Ascending aorta (tissue), 2 donors: Measurements from ENCODE around the gene BACE2. TPM values are rescaled to one million over a fixed set of nuclear protein-coding genes. Genes with fewer than 3 reads are reported as not detected.
"Not testable (repeated sequence)": the region's sequence is repeated elsewhere in the genome, so short reads cannot be mapped to it uniquely, and the experiment has no call there.

Source experiments
- DNase-seq, 2 donors: peaks; one replicate each; pipeline ENCODE4 v3.0.0-alpha.2; 2019; ENCODE audit warnings: low spot score in 2 of 2
- H3K27ac ChIP-seq, 2 donors: fragments of 200-600 bp; sonication (generic); one replicate each; pipeline ENCODE4 v1.5.1; 2016 to 2017; ENCODE audit warnings: mild to moderate bottlenecking in 1 of 2
- H3K27me3 ChIP-seq: fragments of 200-600 bp; sonication (generic); one replicate; pipeline ENCODE4 v1.5.1; 2017
- H3K36me3 ChIP-seq, 2 donors: fragments of 200-600 bp; sonication (generic); one replicate each; pipeline ENCODE4 v1.5.1; 2016
- H3K4me1 ChIP-seq, 2 donors: fragments of 200-600 bp; sonication (generic); one replicate each; pipeline ENCODE4 v1.5.1; 2016 to 2017; ENCODE audit warnings: mild to moderate bottlenecking in 1 of 2
- H3K4me3 ChIP-seq, 2 donors: fragments of 200-600 bp; sonication (generic); one replicate each; pipeline ENCODE4 v1.5.1; 2016 to 2017; ENCODE audit warnings: mild to moderate bottlenecking in 1 of 2
- H3K9me3 ChIP-seq, 2 donors: fragments of 200-600 bp; sonication (generic); one replicate each; pipeline ENCODE4 v1.5.1; 2016
- CTCF ChIP-seq, 3 experiments: fragments of 200-600 bp in 2 of 3; fragments of 450-650 bp in 1 of 3; sonication (generic) in 2 of 3; IDR thresholded peaks; one replicate each; pipeline ENCODE4 v1.5.1; 2016 to 2019; ENCODE audit warnings: antibody characterized with exemption in 3 of 3, mild to moderate bottlenecking in 1 of 3, moderate library complexity in 1 of 3
- intact Hi-C: fragments of 100-400 bp; cut with DNase I; formaldehyde crosslinking; loops from one replicate; pipeline ENCODE4 v1.15.1; 2023
- total RNA-seq: library from RNA; depleted of rRNA; stranded (reverse); fragments of >200 nt; gene quantifications from one replicate; pipeline ENCODE4 v1.1.0, GENCODE V29; 2016

Gene BACE2
- total RNA-seq, 1 donor from 2014 or later: 151 TPM

- no peaks in the 10 kb centered on the region for H3K36me3 ChIP-seq
- intact Hi-C loops: no loop called here
- no peak for DNase-seq
- H3K4me3 ChIP-seq: no peak overlapping the region
- no peaks in the 10 kb centered on the region for H3K9me3 ChIP-seq
- H3K27me3 ChIP-seq: no peaks in the 10 kb centered on the region
- no peak for TF ChIP-seq CTCF (IDR thresholded peaks at IDR 0.05)
- H3K27ac ChIP-seq: no peak overlapping the region
- H3K4me1 ChIP-seq: no peaks in the 10 kb centered on the region
Measured at GRCh38 chr21:41189150-41189745, 21.3 kb downstream of the BACE2 start.

GRCh38 chr21:41192552-41192951 lies 24.6 kb downstream of the BACE2 start:
- H3K4me1 ChIP-seq, H3K36me3 ChIP-seq, intact Hi-C loops, DNase-seq, H3K4me3 ChIP-seq, H3K27me3 ChIP-seq, H3K27ac ChIP-seq, H3K9me3 ChIP-seq: not testable (repeated sequence)

GRCh38 chr21:41195311-41195710 lies 27.4 kb downstream of the BACE2 start:
- no peaks in the 10 kb centered on the region for H3K9me3 ChIP-seq
- H3K27me3 ChIP-seq: no peaks in the 10 kb centered on the region
- intact Hi-C loops: no loop called here
- no peak for DNase-seq
- H3K4me1 ChIP-seq: no peaks in the 10 kb centered on the region
- no peak overlapping the region for H3K4me3 ChIP-seq
- no peaks in the 10 kb centered on the region for H3K36me3 ChIP-seq
- TF ChIP-seq CTCF (IDR thresholded peaks at IDR 0.05): no peak
- no peak overlapping the region for H3K27ac ChIP-seq

GRCh38 chr21:41196993-41197392 lies 29.0 kb downstream of the BACE2 start:
- no peak for DNase-seq

GRCh38 chr21:41197582-41197981 lies 29.6 kb downstream of the BACE2 start:
- Histone ChIP-seq H3K27me3 (no peaks in the 10 kb centered on the region), H3K27ac (no peak overlapping the region), H3K9me3 (no peaks in the 10 kb centered on the region), H3K36me3 (no peaks in the 10 kb centered on the region), H3K4me1 (no peaks in the 10 kb centered on the region), H3K4me3 (no peak overlapping the region)
- no peak for DNase-seq
- no peak for TF ChIP-seq CTCF (IDR thresholded peaks at IDR 0.05)
- intact Hi-C loops: no loop called here

More at GRCh38 chr21:41196993-41197392, 29.0 kb downstream of the BACE2 start:
- Histone ChIP-seq H3K4me1 (no peaks in the 10 kb centered on the region), H3K27ac (no peak overlapping the region), H3K9me3 (no peaks in the 10 kb centered on the region), H3K27me3 (no peaks in the 10 kb centered on the region), H3K36me3 (no peaks in the 10 kb centered on the region), H3K4me3 (no peak overlapping the region)
- no peak for TF ChIP-seq CTCF (IDR thresholded peaks at IDR 0.05)
- intact Hi-C loops: no loop called here

- H3K9me3 ChIP-seq, H3K27ac ChIP-seq, H3K36me3 ChIP-seq, intact Hi-C loops, H3K4me1 ChIP-seq, H3K27me3 ChIP-seq, DNase-seq, H3K4me3 ChIP-seq: not testable (repeated sequence)
Measured at GRCh38 chr21:41198647-41199046, 30.7 kb downstream of the BACE2 start.

GRCh38 chr21:41199123-41199522 lies 31.2 kb downstream of the BACE2 start:
- H3K4me3 ChIP-seq: no peak overlapping the region
- intact Hi-C loops: no loop called here
- H3K9me3 ChIP-seq: no peaks in the 10 kb centered on the region
- no peak overlapping the region for H3K27ac ChIP-seq
- no peaks in the 10 kb centered on the region for H3K27me3 ChIP-seq
- TF ChIP-seq CTCF (IDR thresholded peaks at IDR 0.05): no peak
- no peak for DNase-seq
- no peaks in the 10 kb centered on the region for H3K4me1 ChIP-seq
- no peaks in the 10 kb centered on the region for H3K36me3 ChIP-seq
